KMS-11 (cell line): Measurements from ENCODE around the gene OSM.

ENCODE experiments used
- H2AFZ ChIP-seq: fragments of 200-600 bp; sonication (generic); 2 replicates; pipeline ENCODE4 v1.6.1; 2016; ENCODE audit warnings: antibody characterized with exemption, mixed run types, low read depth
- H3K27ac ChIP-seq: fragments of 200-600 bp; sonication (generic); 2 replicates; pipeline ENCODE4 v1.6.1; 2016; ENCODE audit warnings: mild to moderate bottlenecking, mixed run types
- H3K27me3 ChIP-seq: fragments of 200-600 bp; sonication (generic); 2 replicates; pipeline ENCODE4 v1.6.1; 2017; ENCODE audit warnings: mild to moderate bottlenecking, low read depth, mixed run types, moderate library complexity; ENCODE audit not compliant: insufficient read depth
- H3K36me3 ChIP-seq: fragments of 200-600 bp; sonication (generic); 2 replicates; pipeline ENCODE4 v1.6.1; 2017; ENCODE audit warnings: mild to moderate bottlenecking, mixed run types; ENCODE audit not compliant: insufficient read depth
- H3K4me1 ChIP-seq: fragments of 200-600 bp; sonication (generic); 2 replicates; pipeline ENCODE4 v1.6.1; 2016; ENCODE audit warnings: mild to moderate bottlenecking, low read depth, mixed run types; ENCODE audit not compliant: poor library complexity, severe bottlenecking
- H3K4me2 ChIP-seq: fragments of 200-600 bp; sonication (generic); 2 replicates; pipeline ENCODE4 v1.7.0; 2016; ENCODE audit warnings: mild to moderate bottlenecking, mixed run types
- H3K4me3 ChIP-seq: fragments of 200-600 bp; sonication (generic); IDR thresholded peaks from 2 replicates; pipeline ENCODE4 v1.6.1; 2017; ENCODE audit warnings: low read depth, low read length, mixed read lengths; ENCODE audit not compliant: insufficient read depth
- H3K79me2 ChIP-seq: fragments of 200-600 bp; sonication (generic); 2 replicates; pipeline ENCODE4 v1.6.1; 2016; ENCODE audit warnings: low read depth, mixed run types; ENCODE audit not compliant: insufficient read depth
- H3K9ac ChIP-seq: fragments of 200-600 bp; sonication (generic); 2 replicates; pipeline ENCODE4 v1.6.1; 2016; ENCODE audit warnings: mild to moderate bottlenecking, mixed run types
- H4K20me1 ChIP-seq: fragments of 200-600 bp; sonication (generic); 2 replicates; pipeline ENCODE4 v1.6.1; 2016; ENCODE audit warnings: mild to moderate bottlenecking, mixed run types; ENCODE audit not compliant: insufficient read depth
- CTCF ChIP-seq: fragments of 200-600 bp; sonication (generic); conservative IDR thresholded peaks from 2 replicates; pipeline ENCODE4 v1.6.1; 2017; ENCODE audit warnings: low read depth, mild to moderate bottlenecking, antibody characterized with exemption, low read length, moderate library complexity, mixed read lengths

The OSM gene

GRCh38 chr22:30241576-30242371 lies 24.9 kb downstream of the OSM start:
- Histone ChIP-seq H3K9ac (no peak overlapping the region), H3K27ac (no peak overlapping the region), H3K4me2 (no peak overlapping the region), H4K20me1 (no peaks in the 10 kb centered on the region), H3K79me2 (no peaks in the 10 kb centered on the region), H3K4me1 (no peaks in the 10 kb centered on the region), H3K4me3 (no peak overlapping the region), H3K36me3 (no peaks in the 10 kb centered on the region), H3K27me3 (peaks cover 30% of the 10 kb centered on the region), H2AFZ (no peak overlapping the region)
- no peak for TF ChIP-seq CTCF

GRCh38 chr22:30240541-30241417 lies 25.9 kb downstream of the OSM start:
- no peak overlapping the region for H3K4me3 ChIP-seq
- no peak overlapping the region for H3K4me2 ChIP-seq
- no peak overlapping the region for H3K9ac ChIP-seq
- no peaks in the 10 kb centered on the region for H3K4me1 ChIP-seq
- no peak overlapping the region for H2AFZ ChIP-seq
- H3K79me2 ChIP-seq = no peaks in the 10 kb centered on the region
- H3K27me3 ChIP-seq = peaks cover 21% of the 10 kb centered on the region; the same call in 1 of the 2 replicates
- no peak for TF ChIP-seq CTCF
- H3K36me3 ChIP-seq = no peaks in the 10 kb centered on the region
- no peaks in the 10 kb centered on the region for H4K20me1 ChIP-seq
- H3K27ac ChIP-seq = no peak overlapping the region

- H3K4me2 ChIP-seq = no peak overlapping the region
- no peaks in the 10 kb centered on the region for H4K20me1 ChIP-seq
- no peak overlapping the region for H2AFZ ChIP-seq
- TF ChIP-seq CTCF = no peak
- peaks cover 11% of the 10 kb centered on the region; the same call in 1 of the 2 replicates for H3K27me3 ChIP-seq
- no peak overlapping the region for H3K9ac ChIP-seq
- no peaks in the 10 kb centered on the region for H3K4me1 ChIP-seq
- no peak overlapping the region for H3K27ac ChIP-seq
- no peaks in the 10 kb centered on the region for H3K36me3 ChIP-seq
- H3K79me2 ChIP-seq = no peaks in the 10 kb centered on the region
- H3K4me3 ChIP-seq = no peak overlapping the region
Observed at GRCh38 chr22:30239488-30240405, 26.9 kb downstream of the OSM start.
